NCI-H2107 treated with DMSO at 0.1 percent for 48 hours (cell line): ENCODE data around the gene UBE2I.

Source experiments
- DNase-seq: peaks from one replicate; lab custom pipeline; 2025; ENCODE audit not compliant: unreplicated experiment; lab: John Stamatoyannopoulos, UW

UBE2I gene

DNA sequence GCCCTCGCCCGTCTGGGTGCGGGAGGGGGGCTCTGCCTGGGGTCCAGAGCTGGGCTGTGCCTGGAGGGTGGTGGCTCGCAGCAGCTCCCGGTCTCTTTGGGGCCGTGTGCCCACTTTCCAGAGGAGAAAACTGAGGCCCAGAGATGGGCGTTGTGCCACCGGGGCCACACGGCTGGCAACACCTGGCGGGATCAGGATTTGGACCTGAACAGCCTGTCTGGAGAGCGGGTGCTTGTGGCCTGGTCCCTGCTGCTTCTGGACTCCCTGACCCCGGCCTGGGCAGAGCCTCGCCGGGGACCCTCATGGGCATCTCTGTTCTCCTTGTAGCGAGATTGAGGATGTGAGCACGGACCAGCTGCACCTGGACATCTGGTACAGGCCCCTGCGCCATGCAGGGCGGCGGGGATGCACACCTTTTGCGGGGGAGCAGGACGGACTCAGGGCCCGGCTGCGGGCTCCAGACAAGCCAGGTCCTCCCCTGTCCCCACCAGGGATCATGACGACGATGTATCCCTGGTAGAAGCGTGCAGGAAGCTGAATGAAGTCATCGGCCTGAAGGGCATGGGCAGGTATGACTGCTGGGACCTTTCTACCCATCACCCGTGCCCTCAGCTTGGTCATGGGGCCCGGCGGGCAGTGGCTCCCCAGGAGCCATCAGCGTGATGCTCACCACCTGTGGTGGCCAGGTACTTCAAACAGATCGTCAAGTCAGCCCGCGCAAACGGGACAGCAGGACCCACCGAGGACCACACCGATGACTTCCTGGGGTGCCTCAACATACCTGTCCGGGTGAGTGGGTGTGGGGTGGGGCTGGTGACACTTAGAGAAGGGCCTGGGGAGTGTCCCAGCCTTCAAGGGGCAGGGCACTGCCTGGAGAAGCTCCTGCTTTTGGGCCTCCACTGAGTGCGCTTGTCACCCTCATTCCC lies 32.3 kb downstream of the UBE2I start:
- DNase-seq, result no peak

DNA sequence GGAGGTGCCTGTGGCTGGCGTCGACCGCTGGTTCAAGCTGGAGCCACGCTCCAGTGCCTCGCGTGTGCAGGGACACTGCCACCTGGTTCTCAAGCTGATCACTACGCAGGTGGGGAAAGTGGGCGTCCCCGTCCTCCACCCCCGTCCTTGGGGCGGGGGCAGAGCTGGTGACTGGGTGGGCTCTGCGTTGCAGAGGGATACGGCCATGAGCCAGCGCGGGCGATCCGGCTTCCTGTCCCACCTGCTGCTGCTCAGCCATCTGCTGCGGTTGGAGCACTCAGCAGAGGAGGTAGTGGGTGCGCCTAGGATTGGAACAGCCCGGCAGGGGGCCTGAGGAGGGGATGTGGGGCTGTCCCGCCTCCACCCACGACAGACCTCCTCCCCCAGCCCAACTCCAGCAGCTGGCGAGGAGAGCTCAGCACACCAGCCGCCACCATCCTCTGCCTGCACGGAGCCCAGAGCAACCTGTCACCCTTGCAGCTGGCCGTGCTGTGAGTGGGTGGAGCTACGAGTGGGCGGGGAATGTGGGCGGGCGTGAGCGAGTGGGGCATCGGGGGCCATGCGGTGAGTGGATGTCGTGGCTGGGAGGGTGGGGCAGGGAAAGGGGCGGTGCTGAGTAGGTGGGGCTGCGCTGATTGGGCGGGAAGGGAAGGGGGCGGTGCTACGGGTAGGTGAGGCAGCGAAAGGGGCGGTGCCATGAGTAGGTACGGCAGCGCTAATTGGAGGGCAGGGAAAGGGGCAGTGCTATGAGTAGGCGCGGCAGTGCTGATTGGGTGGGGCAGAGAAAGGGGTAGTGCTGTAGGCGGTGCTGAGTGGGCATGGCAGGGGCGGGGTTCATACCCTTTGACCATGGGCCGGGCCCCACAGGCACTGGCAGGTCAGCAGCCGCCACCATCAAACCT lies 33.3 kb downstream of the UBE2I start:
- DNase-seq, result peak; percentile 99

GRCh38 chr16:1343428-1344242 lies 34.2 kb downstream of the UBE2I start:
- DNase-seq, result no peak

- no peak for DNase-seq
Measured at GRCh38 chr16:1344499-1344898, 35.1 kb downstream of the UBE2I start.

DNA sequence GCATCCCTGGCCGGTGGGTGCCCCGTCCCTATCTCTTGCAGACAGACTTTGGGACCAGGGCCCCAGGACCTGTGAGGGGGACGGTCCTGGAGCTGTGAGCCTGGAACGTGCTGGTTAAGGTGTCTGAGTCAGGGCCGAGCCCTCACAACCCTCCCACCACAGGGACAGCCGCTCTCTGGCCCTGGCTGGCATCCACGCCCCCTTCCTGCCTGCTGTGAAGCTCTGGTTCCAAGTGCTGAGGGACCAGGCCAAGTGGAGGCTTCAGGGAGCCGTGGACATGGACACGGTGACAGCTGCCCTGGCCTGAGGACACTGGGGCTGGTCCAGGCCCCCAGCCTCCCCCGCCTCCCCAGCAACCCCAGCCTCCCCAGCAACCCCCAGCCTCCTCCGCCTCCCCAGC lies 35.7 kb downstream of the UBE2I start:
- no peak for DNase-seq

DNA sequence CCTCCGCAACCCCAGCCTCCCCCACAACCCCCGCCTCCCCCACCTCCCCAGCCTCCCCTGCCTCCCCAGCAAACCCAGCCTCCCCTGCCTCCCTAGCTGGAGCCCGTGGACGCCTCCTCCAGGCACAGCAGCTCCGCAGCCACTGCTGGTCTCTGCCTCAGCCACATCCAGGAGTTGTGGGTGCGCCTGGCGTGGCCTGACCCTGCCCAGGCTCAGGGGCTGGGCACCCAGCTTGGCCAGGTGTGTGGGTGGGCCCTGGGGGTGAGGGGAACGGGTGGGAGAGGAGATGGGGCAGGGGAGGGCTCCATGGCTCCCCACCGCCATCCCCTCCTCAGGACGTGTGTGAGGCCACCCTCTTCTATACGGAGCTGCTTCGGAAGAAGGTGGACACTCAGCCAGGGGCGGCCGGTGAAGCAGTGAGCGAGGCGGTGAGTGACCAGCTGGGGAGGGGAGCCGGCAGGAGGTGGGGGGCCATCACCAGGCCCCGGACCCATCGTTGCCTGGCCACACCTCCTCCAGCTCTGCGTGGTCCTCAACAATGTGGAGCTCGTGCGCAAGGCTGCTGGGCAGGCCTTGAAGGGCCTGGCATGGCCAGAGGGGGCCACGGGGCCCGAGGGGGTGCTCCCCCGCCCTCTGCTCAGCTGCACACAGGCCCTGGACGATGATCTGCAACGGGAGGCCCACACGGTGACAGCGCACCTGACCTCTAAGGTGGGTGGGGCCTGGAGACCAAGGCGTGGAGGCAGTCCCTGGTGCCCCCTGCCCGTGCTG lies 36.4 kb downstream of the UBE2I start:
- DNase-seq, result no peak

DNA sequence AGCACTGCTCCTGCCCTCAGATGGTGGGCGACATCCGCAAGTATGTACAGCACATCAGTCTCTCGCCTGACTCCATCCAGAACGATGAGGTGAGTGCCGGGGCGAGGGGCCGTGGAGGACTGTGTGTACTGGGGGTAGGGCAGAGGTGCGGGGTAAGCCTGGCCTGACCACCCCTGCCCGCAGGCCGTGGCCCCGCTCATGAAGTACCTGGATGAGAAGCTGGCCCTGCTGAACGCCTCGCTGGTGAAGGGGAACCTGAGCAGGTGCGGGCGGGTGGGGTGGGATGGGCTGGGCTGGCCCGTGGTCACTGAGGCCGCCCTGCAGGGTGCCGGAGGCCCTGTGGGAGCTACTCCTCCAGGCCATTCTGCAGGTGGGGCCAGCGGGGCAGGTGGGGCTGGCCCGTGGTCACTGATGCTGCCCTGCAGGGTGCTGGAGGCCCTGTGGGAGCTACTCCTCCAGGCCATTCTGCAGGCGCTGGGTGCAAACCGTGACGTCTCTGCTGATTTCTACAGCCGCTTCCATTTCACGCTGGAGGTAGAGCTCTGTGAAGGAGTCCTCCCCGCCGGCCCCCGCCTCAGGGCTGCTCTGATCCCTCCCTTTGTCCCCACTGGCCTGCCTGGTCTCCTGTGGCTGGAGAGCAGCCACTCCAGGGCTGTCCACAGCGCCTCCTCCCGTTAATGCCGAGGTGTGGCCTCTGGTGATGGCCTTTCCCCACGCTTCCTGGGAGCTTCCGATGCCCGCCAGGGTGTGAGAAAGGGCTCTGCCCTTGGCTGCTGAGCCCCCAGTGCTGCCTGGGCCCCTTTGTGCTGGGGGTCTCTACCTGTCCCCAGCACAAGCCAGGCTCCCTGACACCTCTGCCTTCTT lies 37.2 kb downstream of the UBE2I start:
- DNase-seq, result no peak

DNA sequence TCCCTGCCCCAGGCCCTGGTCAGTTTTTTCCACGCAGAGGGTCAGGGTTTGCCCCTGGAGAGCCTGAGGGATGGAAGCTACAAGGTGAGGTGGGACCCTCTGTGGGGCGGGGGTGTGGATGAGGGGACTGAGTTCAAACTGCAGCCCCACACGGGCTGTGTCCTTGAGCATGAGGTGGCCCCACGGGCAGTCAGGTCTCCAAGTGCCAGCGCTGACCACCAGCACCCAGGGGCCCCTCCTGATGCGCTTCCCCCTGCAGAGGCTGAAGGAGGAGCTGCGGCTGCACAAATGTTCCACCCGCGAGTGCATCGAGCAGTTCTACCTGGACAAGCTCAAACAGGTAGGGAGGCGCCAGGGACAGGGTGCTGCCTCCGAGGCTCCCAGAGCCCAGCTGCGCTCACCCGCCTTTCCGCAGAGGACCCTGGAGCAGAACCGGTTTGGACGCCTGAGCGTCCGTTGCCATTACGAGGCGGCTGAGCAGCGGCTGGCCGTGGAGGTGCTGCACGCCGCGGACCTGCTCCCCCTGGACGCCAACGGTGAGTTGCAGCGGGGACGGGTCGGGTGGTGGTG lies 37.9 kb downstream of the UBE2I start:
- no peak for DNase-seq

DNA sequence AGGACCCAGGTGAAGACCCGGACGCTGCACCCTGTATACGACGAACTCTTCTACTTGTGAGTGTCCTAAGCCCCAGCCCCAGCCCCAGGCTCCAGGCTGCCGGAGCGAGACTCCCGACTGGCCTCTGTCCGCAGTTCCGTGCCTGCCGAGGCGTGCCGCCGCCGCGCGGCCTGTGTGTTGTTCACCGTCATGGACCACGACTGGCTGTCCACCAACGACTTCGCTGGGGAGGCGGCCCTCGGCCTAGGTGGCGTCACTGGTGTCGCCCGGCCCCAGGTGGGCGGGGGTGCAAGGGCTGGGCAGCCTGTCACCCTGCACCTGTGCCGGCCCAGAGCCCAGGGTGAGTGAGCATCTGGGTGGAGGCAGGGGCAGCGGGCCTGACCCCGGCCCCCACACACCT lies 38.5 kb downstream of the UBE2I start:
- no peak for DNase-seq

DNA sequence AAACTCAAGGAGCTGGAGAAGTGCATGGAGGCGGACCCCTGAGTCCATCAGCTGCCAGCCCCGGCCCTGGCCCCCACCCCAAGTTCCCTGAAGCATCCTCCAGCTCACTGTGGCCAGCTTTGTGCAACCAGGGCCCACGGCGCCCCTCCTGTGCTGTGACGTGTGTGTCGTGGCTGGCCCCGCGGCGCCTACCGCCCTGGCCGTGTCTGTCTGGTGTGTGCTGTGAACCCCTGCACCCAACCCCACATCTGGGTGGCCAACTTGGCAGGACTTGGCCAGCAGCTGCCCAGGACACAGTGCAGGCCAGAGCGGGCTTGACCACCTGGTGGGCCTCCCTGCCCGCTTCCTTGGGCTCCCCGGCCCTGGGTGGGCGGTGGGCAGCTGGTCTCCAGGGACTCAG lies 39.0 kb downstream of the UBE2I start:
- DNase-seq, result no peak

GRCh38 chr16:1348926-1349325 lies 39.5 kb downstream of the UBE2I start:
- no peak for DNase-seq

DNA sequence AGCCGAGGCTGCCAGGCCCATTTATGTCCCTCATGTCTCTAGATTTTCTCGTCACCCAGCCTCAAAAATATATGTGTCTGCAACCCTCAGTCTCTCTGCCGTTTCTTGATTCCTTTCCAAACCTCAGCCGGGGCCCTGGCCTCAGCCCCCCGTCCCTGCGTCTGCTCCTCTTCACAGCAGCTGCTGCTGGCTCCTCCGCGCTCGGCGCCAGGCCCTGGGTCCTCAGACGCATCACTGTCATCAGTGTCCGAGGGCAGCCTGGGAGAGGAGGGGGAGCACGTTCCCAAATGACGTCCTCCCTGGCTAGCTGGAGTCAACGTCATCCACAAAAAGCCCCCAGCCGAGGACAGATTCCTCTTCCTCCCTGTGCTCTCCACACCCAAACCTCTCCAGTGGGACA lies 39.9 kb downstream of the UBE2I start:
- DNase-seq, result no peak

DNA sequence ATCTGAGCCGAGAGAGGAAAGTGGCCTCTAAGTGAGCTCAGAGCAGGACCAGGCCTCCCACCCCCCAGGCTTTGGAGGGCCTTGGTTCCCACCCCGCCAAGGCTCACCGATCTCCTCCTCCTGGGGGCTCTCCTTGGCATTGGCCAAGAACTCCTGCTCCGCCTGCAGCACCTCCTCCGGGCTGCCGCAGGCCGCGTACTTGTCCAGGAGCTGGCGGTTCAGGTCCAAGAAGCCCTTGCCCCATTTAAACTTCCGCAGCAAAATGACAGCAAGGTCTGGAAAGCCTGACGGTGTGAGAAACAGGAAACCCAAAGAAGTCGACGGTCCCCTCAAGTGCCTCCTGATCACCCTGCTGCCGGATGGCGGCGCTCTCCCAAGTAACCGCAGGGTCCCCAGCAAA lies 40.5 kb downstream of the UBE2I start:
- no peak for DNase-seq

DNA sequence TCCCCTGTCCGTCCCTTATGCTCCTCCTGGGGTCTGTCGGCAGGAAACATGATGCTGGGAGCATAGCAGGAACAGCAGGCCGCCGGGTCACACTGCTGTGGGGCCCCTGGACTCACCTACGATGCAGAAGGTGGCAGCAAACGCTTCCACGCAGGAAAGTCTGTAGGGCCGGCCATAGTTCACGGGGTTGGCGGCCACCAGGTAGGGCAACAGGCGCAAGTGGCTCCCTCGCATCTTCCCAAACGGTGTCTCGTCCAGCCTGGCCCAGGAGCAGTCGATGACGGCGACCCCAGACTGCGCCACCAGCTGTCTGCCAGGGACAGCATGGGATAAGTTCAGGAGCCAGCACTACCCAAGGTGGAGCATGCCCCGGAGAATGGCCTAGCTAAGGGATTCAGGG lies 41.3 kb downstream of the UBE2I start:
- no peak for DNase-seq

DNA sequence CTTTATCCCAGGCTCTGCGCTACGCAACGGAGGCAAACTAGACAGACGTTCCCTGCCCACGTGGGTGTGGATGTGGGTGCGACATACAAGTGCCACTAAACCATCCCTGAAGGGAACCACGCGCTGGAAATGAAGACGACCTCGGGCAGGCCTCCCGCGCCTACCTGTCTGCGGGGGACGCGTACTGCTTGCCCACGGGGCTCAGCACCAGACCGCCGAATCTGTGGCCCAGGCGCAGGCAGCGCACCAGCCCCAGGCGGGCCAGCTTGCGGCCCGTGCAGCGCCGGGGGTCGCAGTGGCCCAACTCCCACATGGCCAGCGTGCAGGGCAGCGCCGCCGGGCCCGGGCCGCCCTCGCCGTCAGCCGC lies 41.8 kb downstream of the UBE2I start:
- no peak for DNase-seq

GRCh38 chr16:1351582-1352362 lies 42.3 kb downstream of the UBE2I start, which contains the start of the genes GNPTG and TSR3:
Gene GNPTG, plus strand, starts transcription at chr16:1351931. Its CDS starts 35 bp downstream, at chr16:1351966.
Gene TSR3, minus strand, starts transcription at chr16:1351878. Its CDS starts 74 bp downstream, at chr16:1351804.
- DNase-seq, result peak; percentile 25

- DNase-seq, result no peak
Measured at GRCh38 chr16:1354815-1355540, 45.5 kb downstream of the UBE2I start.

GRCh38 chr16:1355591-1355990 lies 46.2 kb downstream of the UBE2I start:
- no peak for DNase-seq
